GM19468 (cell line): Measurements from ENCODE around the gene DNAAF1.

ENCODE experiments used
- ATAC-seq: cut with Tn5 transposase; IDR thresholded peaks from one replicate; pipeline ENCODE4 v1.9.1; 2021; ENCODE audit warnings: mild to moderate bottlenecking, moderate library complexity, moderate number of reproducible peaks; ENCODE audit not compliant: unreplicated experiment; ENCODE audit errors: extremely low read depth

Gene DNAAF1

GRCh38 chr16:84156342-84156784 is 11.3 kb downstream of the DNAAF1 start:
- ATAC-seq = no peak

DNA sequence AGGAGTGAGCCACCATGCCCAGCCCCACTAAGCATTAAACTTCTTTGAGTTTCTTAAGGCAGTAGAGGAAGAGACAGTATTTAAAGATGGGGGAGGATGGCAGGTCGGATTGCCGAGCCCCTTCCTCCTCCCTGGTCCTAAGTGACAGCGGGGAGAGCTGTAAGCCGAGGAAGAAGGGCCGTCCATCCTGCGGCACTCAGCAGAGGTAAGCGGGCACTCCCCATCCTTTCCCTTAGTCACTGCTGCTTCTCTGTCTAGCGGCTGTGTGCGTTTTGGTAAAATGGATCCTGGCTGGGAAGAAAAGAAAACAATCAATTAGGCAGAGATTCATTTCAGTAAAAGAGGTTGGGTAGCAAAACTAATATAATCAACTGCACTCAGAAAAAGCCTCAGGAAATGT is 13.9 kb downstream of the DNAAF1 start:
- no peak for ATAC-seq

DNA sequence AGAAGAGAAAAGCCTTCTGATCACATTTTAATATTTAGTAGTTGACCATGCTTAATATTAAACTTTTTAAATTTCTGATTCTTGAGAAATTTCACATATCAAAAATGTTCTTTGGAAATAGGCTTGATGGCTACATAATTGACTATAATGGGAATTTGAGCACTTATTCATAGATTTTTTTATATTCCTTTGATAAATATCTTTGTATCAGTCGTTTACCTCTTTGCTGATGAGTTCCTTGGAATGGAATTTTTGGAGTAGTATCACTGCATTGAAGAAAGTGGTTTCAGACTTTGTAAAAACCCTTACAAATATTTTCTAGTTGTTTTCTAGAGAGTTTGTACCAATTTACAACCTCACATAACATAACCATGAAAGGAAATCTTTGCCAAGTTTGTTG is 14.7 kb downstream of the DNAAF1 start:
- ATAC-seq = no peak

GRCh38 chr16:84161037-84161436 is 15.9 kb downstream of the DNAAF1 start:
- ATAC-seq = no peak

DNA sequence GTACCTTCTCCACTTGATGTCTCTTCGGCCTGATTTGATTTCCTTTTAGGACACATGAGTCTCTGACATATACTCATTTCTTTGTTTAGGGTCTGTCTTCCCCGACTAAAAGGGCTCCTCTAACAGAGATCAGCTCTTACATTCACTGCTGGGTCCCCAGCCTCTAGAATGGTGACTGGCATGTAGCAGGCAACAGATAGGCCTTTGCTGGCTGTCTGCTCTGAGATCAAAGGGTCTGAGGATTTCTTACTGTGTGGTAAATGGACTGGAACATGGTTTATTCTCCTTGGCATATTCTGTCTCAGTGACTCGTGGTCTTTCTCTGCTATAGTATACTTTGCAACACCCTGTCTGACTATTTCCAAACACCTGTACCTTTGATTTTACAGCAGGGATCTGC is 16.7 kb downstream of the DNAAF1 start:
- no peak for ATAC-seq

DNA sequence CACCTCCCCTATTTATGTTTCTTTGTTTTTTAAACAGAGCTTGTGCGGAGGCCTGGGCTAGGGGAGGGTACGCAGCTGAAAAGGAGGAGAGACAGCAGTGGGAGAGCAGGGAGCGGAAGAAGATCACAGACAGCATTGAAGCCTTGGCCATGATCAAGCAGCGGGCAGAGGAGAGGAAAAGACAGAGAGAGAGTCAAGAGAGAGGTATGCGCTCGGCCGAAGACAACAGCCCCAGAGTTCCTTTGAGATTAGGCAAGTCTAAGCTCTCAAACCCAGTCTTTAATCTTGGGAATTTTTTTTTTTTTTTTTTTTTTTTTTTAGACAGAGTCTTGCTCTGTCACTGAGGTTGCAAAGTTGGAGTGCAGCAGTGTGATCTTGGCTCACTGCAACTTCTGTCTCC is 20.6 kb downstream of the DNAAF1 start:
- no peak for ATAC-seq

DNA sequence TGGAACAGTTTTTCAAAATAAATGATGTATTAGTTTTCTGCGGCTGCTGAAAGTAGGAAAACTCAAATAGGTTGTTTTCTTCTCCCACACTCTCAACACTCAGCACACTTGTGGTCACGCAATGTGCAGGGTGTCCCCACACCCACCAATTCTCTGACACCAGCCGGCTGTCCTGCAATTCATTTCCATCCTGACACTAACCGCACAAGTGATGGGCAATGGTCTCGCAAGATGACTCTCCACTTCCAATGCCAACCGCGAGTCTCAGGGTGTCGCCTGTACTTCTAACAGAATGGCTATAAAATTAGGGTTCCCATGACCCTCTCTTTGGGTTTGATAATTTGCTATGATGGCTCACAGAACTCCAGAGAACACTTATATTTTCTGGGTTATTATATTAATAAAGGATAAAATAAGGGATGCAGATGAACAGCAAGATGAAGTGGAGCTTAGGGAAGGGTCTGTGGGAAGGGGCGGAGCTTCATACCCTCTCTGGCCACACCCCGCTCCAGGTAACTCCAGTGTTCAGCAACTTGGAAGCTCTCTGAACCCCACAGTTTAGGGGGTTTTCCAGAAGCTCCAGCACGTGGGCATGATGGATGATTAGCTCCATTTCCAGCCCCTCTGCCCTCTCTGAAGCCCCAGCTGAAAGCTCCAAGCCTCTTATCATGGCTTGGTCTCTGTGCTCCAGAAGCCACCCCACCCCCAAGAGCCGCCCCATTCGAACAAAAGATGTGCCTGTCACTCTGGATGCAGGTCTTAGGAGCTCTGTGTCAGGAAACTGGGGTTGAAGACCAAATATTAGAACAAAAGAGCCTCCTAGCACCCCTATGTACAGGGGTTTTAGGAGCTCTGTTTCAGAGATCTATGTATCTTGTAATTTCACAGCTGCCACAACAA is 21.9 kb downstream of the DNAAF1 start:
- ATAC-seq = no peak

DNA sequence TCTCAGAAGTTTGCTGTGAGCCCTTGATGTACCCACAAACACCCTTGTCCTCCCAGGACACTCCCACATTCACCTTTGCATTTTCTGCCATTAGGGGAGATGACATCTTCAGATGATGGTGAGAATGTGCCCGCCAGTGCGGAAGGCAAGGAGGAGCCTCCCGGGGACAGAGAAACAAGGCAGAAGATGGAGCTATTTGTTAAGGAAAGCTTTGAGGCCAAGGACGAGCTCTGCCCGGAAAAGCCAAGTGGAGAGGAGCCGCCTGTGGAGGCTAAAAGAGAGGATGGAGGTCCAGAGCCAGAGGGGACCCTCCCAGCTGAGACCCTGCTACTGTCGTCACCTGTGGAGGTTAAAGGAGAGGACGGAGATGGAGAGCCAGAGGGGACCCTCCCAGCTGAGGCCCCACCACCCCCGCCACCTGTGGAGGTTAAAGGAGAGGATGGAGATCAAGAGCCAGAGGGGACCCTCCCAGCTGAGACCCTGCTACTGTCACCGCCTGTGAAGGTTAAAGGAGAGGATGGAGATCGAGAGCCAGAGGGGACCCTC is 24.7 kb downstream of the DNAAF1 start:
- no peak for ATAC-seq

DNA sequence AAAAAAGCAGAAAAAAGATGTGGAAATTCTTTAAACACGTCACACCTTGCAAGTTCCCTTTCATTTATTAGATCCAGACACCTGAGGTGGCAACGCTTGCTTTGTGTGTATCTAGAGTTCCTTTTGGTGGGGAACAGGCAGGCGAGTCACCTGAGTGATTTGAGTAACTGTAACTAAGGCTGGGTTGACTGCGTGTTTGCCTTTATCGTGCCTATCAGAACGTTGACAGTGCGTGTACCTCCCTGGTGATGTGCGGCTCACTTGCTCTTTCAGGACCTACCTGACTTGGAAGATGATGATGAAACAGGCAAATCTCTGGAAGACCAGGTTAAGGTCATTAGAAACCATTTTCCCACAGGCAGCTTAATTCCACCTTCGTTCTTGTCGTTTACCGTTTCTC is 29.3 kb downstream of the DNAAF1 start:
- ATAC-seq = no peak

- ATAC-seq = no peak
These were observed 30.4 kb downstream of the DNAAF1 start for GRCh38 chr16:84175350-84176081.

- ATAC-seq = no peak
These were observed 31.3 kb downstream of the DNAAF1 start for GRCh38 chr16:84176192-84177053.

DNA sequence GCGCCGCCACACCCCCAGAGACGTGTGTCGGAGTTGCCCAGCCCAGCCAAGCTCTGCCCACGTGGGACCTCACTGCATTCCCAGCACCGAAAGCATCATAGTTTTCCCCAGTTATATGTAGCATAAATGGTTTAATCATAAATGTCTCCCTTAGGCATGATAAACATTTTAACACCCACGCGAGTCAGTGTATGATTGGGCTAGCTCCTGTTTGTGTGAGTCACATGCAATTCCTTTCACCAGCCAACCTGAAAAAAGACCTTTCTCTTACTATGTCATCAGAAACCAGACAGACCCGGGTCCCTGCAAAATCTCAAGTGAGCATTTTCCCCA is 32.6 kb downstream of the DNAAF1 start:
- no peak for ATAC-seq

DNA sequence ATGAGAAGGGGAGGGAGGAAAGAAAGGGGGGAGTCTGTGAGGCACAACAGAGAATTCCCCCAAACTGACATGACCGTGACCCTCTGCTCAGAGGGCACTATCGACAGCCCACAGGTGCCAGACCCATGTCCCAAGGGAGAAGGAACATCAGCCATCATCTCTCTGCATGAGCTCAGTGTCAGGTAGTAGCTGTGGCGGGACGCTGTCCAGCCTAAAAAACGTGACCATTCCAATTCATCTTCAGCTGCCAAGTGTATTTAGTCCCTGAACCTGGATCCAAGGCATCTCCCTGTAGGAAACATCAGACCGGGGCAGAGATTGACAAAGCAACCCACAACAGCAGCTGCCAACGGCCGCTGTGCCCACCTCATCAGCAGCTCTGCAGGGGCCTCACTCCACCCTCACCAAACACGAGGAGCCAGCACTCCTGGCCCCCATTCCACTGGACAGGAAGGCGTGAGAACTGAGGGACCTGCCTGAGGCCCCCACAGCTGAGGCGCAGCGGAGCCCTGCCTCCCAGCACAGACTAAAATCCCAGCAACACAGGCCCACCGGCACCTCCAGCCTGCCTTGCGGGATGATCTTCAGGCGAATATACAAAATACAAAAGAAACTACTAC is 33.1 kb downstream of the DNAAF1 start:
- ATAC-seq = no peak

GRCh38 chr16:84178892-84179611 is 33.9 kb downstream of the DNAAF1 start:
- no peak for ATAC-seq

DNA sequence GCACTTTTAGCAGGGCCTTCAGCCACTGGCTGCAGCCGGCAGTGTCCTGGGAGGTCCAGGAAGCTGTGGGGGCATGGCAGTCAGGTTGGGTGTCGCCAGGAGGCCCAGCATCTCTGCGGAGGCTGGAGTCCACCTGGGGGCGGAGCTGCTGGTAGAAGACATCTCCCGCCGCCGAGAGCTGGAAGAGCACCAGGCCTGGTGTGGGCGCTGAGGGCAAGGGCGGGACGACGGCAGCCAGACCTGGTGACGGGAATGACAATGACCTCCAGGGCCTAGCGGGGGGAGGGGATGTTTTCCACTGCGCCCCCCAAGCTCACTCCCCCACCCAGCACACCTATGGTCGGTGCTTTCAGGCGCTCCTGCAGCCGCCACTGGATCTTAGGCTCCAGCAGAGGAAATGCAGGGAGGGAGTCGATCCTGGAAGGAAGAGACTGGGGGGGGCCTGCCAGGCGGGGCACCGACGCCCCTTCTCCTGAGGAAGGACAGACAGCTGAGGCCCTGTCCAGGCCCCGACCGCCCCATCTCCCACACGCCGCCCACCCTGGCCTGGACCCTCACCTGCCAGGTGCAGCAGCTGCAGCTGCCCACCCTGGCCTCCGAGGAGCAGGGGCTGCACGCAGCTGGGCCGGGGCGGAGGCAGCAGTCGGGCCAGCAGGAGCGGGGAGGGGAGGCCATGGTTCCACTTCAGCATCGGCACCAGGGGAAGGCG is 34.7 kb downstream of the DNAAF1 start:
- ATAC-seq = no peak

DNA sequence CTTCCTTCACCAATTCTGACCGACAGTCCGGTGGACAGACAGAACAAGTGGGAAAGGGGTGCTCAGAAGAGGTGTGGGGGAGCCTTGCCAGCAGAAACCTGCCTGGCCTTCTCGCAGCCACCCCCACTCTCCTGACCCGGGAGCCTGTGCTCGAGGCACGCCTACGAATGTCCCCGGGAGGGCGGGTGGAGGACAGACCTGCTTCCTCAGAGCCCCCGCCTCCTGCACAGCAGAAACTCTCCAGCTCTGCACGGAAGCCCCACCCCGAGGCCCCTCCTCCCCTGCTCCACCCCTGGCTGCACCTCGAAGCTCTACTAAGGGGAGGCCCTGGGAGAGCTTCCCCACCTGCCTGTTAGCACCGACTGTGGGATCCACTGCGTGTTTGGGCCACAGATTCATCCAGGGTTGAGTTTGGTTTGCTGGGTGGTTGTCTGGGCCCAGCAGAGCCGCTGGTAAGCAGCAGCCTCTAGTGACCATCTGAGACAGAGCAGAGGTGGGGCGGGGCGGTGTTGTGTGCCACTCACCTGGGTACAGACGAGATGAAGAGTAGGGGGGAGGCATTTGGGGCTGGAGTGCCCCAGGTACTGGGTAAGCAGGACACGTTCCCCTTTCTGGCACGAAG is 35.5 kb downstream of the DNAAF1 start:
- ATAC-seq = no peak

- no peak for ATAC-seq
These were observed 36.2 kb downstream of the DNAAF1 start for GRCh38 chr16:84181144-84181915.

DNA sequence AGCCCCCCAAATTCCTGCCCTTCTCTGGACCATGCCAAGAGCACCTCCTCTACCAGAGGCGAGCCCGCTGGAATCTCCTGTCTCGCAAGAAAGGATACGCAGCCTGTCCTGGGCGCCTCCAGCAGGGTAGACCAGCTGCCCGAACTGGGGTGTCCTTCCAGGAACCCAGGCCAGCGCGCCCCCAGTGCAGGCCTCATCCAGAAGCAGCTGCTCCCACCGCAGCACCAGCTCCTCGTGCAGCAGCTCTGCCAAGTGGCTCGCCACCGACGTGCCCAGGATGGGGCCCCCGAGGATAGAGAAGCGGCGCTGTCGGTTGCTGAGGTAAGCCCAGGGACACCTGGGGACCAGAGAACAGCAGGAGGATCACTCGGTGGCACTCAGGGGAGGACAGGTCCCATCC is 37.0 kb downstream of the DNAAF1 start:
- ATAC-seq = no peak
